PC-3 (cell line): ENCODE measurements around the gene GPC5.

Experiments
- EZH2 ChIP-seq: fragments of 300-600 bp; sonication (generic); IDR thresholded peaks from one replicate; pipeline ENCODE4 v1.6.1; 2017; ENCODE audit warnings: antibody characterized with exemption, mild to moderate bottlenecking, low read length; ENCODE audit not compliant: unreplicated experiment
- EZH2phosphoT487 ChIP-seq: fragments of 300-600 bp; sonication (generic); IDR thresholded peaks from 2 replicates; pipeline ENCODE4 v1.6.1; 2018; ENCODE audit warnings: mild to moderate bottlenecking, antibody characterized with exemption, low read length, borderline replicate concordance
- TF ChIP-seq, protein P1 (sequence below): fragments of 300-600 bp; sonication (generic); conservative IDR thresholded peaks from 2 replicates; pipeline ENCODE4 v1.5.1; 2017; ENCODE audit warnings: antibody characterized with exemption, low read depth, mild to moderate bottlenecking, low read length

DNA sequence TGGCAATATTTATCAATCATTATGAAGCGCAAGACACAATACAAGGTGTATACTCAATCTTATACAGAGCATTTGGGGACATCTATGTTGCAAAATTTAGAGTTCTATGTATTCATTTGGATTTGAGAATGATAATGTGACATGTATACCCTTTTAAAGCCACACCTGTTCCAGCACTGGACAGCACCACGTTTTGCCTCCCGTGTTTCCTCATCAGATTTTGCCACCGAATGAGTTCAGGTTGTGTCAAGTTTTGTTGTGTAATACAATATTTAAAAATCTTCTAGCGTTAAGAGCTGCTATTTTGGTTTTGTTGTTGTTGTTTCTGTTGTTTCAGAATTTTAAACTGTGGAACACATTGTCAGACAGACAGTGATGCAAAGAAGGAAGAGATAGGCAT, 1259.9 kb downstream of the GPC5 start:
- TF ChIP-seq, protein P1, sequence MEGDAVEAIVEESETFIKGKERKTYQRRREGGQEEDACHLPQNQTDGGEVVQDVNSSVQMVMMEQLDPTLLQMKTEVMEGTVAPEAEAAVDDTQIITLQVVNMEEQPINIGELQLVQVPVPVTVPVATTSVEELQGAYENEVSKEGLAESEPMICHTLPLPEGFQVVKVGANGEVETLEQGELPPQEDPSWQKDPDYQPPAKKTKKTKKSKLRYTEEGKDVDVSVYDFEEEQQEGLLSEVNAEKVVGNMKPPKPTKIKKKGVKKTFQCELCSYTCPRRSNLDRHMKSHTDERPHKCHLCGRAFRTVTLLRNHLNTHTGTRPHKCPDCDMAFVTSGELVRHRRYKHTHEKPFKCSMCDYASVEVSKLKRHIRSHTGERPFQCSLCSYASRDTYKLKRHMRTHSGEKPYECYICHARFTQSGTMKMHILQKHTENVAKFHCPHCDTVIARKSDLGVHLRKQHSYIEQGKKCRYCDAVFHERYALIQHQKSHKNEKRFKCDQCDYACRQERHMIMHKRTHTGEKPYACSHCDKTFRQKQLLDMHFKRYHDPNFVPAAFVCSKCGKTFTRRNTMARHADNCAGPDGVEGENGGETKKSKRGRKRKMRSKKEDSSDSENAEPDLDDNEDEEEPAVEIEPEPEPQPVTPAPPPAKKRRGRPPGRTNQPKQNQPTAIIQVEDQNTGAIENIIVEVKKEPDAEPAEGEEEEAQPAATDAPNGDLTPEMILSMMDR, result no peak
- TF ChIP-seq EZH2phosphoT487 (no peak), EZH2 (no peak)
